ENCODE results near the gene NRL.
"Not testable (repeated sequence)": the region's sequence is repeated elsewhere in the genome, so short reads cannot be mapped to it uniquely, and the experiment has no call there.

The NRL gene

GRCh38 chr14:24106672-24107271 lies 8.0 kb downstream of the NRL start:
- H3K4me3 ChIP-seq (ENCODE audit: low read length): no peak overlapping the region
- no peak for TF ChIP-seq ZNF274 (IDR thresholded peaks at IDR 0.05; ENCODE audit: low read depth, low read length)

GRCh38 chr14:24105609-24106239 lies 9.0 kb downstream of the NRL start:
- not testable (repeated sequence) for H3K4me3 ChIP-seq (ENCODE audit: low read length)

DNA sequence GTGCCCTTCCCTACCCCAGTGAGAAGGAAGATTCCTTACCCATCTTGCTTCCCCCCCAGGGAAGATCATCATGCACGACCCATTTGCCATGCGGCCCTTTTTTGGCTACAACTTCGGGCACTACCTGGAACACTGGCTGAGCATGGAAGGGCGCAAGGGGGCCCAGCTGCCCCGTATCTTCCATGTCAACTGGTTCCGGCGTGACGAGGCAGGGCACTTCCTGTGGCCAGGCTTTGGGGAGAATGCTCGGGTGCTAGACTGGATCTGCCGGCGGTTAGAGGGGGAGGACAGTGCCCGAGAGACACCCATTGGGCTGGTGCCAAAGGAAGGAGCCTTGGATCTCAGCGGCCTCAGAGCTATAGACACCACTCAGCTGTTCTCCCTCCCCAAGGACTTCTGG lies 11.3 kb downstream of the NRL start:
- H3K4me3 ChIP-seq (ENCODE audit: low read length): no peak overlapping the region
- no peak for TF ChIP-seq ZNF274 (IDR thresholded peaks at IDR 0.05; ENCODE audit: low read depth, low read length)

DNA sequence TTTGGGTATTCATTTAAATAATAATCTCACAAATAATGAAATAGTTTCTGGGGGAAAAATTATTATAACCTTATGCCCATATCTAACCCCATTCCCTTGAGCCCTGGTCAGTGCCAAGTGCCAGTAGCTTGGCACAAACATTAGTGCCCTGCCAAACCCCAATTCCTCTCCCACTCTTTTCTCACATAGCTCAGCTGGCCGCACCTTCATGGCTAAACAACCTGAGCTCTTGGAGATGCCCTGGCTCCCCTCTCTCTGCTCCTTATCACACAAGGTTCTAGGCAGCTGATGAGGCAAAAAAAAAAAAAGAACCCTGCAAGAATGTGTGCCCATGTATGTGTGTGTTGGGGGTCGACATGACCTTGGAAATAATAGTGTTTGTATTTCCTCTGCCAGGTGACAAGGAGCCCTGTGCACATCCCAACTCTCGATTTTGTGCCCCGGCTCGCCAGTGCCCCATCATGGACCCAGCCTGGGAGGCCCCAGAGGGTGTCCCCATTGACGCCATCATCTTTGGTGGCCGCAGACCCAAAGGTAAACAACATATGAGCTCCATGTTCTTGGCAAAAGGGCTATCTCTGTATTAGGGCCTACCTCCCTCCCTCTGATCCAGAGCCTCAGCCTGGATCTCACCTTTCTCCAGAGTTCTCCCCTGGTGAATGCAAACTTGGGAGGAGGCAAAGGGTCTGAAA lies 12.2 kb downstream of the NRL start:
- no peak for TF ChIP-seq ZNF274 (IDR thresholded peaks at IDR 0.05; ENCODE audit: low read depth, low read length)
- H3K4me3 ChIP-seq (ENCODE audit: low read length): no peak overlapping the region

DNA sequence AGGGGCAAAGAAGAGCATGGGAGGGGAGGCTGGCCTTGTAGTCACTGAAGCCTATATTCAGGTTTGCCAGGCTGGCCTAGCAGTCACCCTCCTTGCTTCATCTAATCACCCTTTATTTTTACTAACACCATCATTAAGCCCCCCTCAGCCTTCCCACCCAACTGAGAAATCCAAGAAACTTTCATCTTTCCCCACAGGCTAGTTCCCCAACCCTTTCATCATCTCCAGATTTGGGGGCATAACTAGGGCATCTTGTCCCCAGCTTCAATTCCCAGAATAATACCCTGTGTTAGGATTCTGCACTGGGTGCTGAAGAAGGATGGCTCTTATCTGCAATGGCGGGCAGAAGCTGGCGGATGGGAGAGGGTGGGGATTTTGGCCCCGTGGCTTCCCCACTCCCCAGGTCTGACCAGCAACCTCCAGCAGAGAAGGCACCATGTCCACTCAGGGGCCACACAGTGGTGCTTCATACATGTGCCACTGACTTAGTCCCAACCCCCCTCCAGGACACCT lies 13.7 kb downstream of the NRL start:
- TF ChIP-seq ZNF274 (IDR thresholded peaks at IDR 0.05; ENCODE audit: low read depth, low read length): no peak
- no peak overlapping the region for H3K4me3 ChIP-seq (ENCODE audit: low read length)

GRCh38 chr14:24100197-24100981 lies 14.4 kb downstream of the NRL start:
- H3K4me3 ChIP-seq (ENCODE audit: low read length): no peak overlapping the region
- no peak for TF ChIP-seq ZNF274 (IDR thresholded peaks at IDR 0.05; ENCODE audit: low read depth, low read length)

DNA sequence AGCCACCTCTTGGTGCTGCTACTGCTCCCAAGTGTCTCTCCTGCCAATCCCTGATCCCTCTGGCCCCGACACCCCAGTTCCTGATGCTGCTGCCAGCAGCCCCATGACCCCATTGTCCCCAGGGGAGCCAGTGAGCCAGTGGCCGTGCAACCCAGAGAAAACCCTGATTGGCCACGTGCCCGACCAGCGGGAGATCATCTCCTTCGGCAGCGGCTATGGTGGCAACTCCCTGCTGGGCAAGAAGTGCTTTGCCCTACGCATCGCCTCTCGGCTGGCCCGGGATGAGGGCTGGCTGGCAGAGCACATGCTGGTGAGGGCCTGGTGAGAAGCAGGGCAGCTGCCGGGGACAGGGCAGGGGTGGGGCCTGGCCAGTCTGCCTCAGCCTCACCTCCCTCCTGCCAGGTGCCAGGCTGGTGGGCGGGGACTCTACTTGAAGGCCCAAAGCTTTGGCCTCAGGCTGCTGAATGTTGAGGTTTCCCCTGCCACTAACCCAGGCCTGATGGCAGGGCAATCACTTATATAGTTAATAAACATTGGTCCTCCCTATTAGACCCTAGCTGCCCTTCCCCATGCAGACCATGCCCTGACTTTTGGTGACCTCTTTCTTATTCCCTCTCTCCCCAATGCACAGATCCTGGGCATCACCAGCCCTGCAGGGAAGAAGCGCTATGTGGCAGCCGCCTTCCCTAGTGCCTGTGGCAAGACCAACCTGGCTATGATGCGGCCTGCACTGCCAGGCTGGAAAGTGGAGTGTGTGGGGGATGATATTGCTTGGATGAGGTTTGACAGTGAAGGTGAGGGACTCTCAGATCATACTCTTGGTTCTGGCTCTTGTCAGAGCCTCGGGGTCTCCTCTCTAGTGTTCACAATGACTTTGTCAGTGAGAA lies 15.6 kb downstream of the NRL start:
- TF ChIP-seq ZNF274 (IDR thresholded peaks at IDR 0.05; ENCODE audit: low read depth, low read length): no peak

GRCh38 chr14:24098229-24098926 lies 16.4 kb downstream of the NRL start:
- TF ChIP-seq ZNF274 (IDR thresholded peaks at IDR 0.05; ENCODE audit: low read depth, low read length): no peak
- no peak overlapping the region for H3K4me3 ChIP-seq (ENCODE audit: low read length)

More for the DNA sequence above, 15.6 kb downstream of the NRL start:
- no peak overlapping the region for H3K4me3 ChIP-seq (ENCODE audit: low read length)

DNA sequence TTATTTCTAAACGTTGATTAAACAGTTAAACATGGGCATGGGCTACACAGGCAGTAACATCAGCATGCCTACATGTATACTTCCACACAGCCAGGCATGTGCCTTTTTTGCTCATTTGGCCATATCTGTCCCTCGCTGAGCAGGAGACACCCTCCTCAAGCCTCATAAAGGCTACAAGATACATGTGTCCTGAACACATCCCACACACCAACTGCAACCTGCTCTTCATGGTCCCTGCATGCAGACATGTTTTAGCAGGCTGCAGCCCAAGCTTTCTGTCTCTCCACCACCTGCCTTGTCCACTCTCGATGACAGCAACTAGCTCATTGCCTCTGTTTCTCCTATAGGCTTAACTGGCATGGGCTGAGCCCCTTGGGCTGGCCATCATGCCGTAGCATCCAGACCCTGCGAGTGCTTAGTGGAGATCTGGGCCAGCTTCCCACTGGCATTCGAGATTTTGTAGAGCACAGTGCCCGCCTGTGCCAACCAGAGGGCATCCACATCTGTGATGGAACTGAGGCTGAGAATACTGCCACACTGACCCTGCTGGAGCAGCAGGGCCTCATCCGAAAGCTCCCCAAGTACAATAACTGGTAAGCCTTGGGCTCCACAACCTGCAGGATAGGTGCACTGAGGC lies 18.1 kb downstream of the NRL start:
- no peak for TF ChIP-seq ZNF274 (IDR thresholded peaks at IDR 0.05; ENCODE audit: low read depth, low read length)
- H3K4me3 ChIP-seq (ENCODE audit: low read length): no peak overlapping the region

DNA sequence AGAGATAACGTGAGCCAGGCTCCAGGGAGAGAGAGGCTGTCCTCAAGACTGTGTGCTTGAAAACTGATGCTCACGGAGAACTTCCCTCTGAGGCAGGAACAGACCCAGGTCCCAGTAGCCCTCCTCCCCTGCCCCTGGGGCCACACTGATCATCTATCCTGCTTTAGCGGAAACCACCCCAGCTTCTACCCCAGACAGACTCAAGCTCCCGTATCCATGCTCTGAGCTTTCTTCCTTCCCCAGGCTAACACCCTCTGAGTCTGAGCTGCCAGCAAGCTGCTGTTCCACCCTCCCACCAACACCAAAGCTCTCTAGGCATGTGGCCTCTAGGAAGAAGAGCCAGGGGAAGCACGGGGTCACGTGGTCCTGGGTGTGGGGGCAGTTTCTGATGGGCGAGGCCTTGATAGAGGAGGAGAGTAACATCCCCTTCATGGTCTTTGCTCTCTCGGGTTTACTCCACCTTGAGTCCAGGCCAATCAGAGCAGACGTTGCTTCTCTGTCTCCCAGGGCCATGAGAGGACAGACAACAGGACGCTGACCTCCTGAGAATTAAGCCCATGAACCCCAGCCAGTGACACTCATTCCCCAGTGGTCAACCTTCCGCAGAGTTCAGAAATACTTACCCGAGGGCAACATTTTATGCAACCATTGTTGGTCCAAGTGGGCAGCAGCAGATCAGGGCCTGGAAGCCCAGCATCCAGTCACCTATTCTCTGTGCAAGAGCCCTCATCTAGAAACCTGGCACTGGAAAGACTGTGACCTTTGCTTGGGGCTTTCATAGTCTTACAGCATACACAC lies 19.3 kb downstream of the NRL start:
- no peak for TF ChIP-seq ZNF274 (IDR thresholded peaks at IDR 0.05; ENCODE audit: low read depth, low read length)
- H3K4me3 ChIP-seq (ENCODE audit: low read length): peak overlapping the region; percentile 87

DNA sequence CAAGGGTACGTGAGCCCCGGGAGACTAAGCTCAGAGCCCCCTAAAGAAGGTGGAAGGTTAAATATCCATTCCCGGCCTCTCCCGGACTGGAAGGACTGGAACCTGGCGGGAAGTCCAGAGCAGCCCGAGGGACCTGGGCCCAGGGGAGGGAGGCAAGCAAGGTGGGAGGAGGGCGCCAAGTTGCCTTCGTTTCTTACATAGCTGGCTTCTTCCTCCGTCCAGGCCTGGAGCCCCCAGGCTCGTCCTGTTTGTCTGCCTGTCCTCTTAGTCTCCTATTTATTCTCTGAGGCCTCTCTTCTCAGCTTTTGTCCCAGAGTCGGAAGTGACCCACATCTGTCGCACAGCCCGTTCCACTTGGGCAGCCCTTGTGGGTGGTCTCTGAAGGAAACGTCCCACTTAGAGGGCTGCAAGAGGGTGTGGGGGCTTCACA lies 19.9 kb downstream of the NRL start:
- TF ChIP-seq ZNF274 (IDR thresholded peaks at IDR 0.05; ENCODE audit: low read depth, low read length): no peak
- H3K4me3 ChIP-seq (ENCODE audit: low read length): peak overlapping the region; percentile 87

All from GM08714 (cell line).